Caki2 (cell line): ENCODE data around the gene KRTDAP. TPM values are rescaled to one million over a fixed set of nuclear protein-coding genes. Genes with fewer than 3 reads are reported as not detected.

ENCODE experiments used
- DNase-seq: peaks from one replicate; pipeline ENCODE4 v3.0.0-alpha.2; 2015; ENCODE audit warnings: low read depth
- in situ Hi-C: cut with HindIII; loops from 2 replicates; pipeline ENCODE4 v1.10.0; 2016; ENCODE audit warnings: low sequenced_read_pairs, low pct_unique_long_range_greater_than_20kb, mixed read lengths
- total RNA-seq: library from RNA; depleted of rRNA; stranded (reverse); fragments of >200 nt; shearing (Covaris generic); gene quantifications from 2 replicates; pipeline ENCODE4 v1.2.3, GENCODE V29; 2014; ENCODE audit warnings: low replicate concordance; rRNA removed

KRTDAP gene, protein sequence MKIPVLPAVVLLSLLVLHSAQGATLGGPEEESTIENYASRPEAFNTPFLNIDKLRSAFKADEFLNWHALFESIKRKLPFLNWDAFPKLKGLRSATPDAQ
- not detected in 2 replicates for total RNA-seq

DNA sequence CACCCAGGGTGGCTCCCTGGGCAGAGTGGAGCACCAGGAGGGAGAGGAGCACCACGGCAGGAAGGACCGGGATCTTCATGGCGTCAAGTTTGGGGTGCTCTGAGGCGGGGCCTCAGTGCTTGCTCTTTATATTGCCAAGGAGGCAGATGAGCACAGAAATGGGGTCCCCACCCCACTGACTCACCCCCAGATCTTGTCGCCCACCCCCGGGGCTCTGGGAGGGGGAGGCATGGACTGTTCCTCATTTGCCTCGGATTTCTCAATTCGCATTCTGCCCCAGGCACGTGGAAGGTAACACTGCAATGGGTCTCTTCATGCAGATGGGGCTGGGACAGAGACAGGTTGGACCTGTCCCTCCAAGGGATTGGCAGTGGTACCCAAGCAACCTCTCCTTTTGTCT, at the start of gene KRTDAP:
Gene KRTDAP, minus strand, starts transcription at position 101 of the 400 bp plus-strand sequence. Its CDS starts 22 bp downstream, at position 79.
- in situ Hi-C loops: no loop called here
- no peak for DNase-seq

DNA sequence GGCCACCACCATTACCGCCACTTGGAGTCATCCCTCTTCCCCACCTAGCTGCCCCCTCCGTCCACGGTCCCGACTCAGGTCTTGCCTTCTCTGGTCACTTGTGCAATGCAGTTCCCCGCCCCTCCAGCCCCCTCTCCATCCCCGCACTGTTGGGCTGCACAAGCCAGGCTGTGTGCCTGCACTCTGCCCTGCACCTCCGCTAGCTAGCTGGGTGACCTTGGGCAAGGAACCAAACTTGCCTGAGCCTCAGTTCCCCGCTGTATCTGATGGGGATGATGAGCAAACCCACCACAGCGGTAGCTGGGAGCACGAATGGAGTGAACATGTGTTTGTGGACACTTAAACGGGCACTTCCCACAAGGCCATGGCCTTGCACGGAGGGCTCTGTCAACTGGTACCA, 49.6 kb upstream of the KRTDAP start:
- DNase-seq: no peak
- in situ Hi-C loops: no loop called here

GRCh38 chr19:35539314-35539713, 49.0 kb upstream of the KRTDAP start:
- no peak for DNase-seq
- in situ Hi-C loops: no loop called here

DNA sequence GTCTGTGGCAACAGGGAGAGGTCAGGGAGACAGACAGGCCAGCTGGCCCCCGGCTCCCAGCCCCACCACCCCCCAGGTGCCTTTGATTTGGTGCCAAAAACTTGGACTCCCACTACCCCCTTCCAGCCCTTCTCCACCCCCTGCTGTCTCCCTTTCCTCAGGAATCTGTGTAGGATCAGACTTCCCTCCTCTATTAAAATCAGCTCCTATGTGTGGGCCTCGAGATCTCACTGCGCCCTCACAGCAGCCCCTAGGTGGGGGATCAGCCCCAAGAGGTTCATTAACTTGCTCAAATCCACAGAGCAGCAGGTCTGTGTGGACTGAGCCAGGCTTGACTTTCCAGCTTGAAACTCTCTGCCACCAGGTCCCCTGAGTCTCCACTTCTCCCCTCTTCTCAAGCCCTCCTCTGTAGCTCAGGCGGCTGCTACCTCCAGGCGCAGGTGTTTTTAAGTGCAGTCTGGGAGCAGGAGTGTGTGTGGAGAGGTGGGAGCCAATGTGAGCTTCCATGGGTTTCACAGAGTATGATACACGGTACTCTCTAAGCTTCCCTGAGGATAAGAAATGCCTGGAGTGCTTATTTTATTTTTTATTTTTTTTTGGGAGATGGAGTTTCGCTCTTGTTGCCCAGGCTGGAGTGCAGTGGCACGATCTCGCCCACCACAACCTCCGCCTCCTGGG, 44.7 kb upstream of the KRTDAP start:
- in situ Hi-C loops: no loop called here

DNA sequence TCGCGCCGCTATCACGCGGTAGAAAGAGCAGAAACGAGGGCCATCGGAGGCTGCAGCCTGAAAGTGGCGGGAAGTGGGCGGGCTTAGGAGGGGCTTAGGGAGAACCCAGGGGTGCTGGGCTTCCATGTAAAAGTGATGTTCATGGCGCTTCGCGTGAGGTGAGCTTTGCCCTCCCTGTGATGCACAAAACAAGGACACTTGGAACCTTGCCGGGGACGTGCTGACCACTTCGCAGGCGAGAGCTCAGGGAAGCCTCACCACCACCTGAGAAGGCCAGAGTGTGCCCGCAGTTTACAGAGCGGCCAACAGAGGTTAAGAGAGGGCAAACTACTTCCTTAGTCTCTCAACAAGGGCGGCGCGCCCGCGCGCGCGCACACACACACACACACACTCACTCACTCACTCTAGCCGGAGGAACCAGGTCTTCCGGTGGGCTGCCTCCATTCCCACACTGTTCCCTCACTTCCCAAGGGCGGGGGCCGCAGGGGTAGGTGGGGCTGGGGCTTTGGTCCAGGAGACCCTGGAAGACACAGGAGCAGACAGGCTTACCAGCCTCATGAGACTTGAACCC, 43.6 kb upstream of the KRTDAP start:
- in situ Hi-C loops: no loop called here
- no peak for DNase-seq

More for the DNA sequence above, 44.7 kb upstream of the KRTDAP start:
- DNase-seq: no peak

DNA sequence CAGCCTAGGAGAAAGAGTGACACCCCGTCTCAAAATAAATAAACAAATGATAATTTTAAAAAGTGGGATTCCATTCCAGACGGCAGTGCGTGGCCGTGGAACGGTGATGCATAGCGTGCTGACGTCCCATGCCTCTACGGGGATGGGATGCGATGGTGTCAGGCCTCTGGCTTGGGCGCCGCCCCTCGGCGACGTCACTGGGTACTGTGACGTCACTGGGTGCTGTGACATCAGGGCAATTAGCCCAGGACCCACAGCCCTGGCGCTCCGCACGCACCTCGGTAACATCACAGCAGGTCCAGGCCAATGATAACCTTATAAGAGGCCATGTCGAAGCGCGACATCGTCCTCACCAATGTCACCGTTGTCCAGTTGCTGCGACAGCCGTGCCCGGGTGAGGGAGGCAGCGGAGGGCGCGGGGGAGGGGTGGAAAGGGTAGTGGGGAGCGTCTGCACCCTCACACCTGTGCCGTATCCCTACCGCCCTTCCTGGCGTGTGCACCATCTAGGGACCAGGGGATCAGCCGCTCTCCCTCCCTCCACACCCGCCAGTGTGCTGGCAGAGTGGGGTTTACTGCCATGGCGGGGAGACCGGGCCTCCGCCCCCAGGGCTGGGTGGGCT, 43.0 kb upstream of the KRTDAP start, which contains the start of gene GAPDHS:
Gene GAPDHS, plus strand, starts transcription at position 256 of the 621 bp plus-strand sequence. Its CDS starts 72 bp downstream, at position 328.
- no peak for DNase-seq
- in situ Hi-C loops: no loop called here

GRCh38 chr19:35531291-35531690, 41.0 kb upstream of the KRTDAP start:
- in situ Hi-C loops: no loop called here

GRCh38 chr19:35529241-35530218, 39.3 kb upstream of the KRTDAP start:
- no peak for DNase-seq
- in situ Hi-C loops: no loop called here

More at GRCh38 chr19:35531291-35531690, 41.0 kb upstream of the KRTDAP start:
- no peak for DNase-seq

- DNase-seq: no peak
- in situ Hi-C loops: no loop called here
Measured at GRCh38 chr19:35528218-35529038, 38.2 kb upstream of the KRTDAP start, which contains the start of gene SBSN. SBSN (minus strand) TSS chr19:35528311; CDS start chr19:35528281, 30 bp downstream.

DNA sequence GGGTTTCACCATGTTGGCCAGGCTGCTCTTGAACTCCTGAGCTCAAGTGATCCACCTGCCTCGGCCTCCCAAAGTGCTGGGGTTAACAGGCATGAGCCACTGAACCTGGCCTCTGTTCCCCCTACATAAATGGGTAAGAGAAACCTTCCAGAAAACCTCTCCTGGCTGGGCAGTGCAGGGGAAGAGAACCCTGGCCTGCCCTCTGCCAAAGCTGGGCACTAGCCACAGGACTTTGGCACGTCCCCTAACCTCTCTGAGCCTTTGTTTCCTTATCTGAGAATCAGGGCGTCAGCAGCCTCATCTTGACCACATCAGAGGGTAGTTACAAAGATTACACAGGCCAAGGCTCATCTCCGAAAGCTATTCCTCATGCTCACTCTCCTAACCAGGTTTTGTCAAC, 35.6 kb upstream of the KRTDAP start:
- DNase-seq: no peak
- in situ Hi-C loops: no loop called here

DNA sequence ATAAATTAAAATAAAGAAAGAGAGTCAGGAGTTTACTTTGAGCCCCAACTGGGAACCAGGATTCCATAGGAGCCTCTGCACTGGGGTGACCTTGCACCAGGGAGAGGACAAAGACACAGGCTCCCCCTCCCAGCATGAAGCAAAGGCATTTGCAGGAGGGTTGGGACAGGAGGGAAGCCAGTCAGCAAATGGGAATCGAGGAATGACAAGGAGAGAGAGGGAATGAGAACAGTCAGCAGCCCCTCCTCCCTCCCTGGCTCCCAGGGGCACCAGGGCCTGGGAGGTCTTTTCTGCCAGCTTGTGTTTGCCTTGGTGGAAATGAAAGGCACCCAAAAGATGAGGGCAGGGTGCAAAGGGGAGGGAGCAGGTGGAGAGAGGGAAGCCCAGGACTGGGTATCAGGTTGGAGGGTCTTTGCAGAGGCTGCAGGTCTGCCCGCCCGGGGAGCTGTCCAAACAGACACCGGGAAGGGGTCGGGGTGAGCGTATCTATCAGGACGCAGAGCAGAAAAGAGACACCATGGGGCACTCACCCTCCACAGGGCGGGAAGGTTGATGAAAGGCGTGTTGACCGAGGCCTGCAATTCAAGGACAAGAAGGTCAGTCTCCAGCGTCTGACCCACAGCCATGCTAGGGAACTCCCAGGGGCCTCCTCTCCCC, 34.0 kb upstream of the KRTDAP start:
- in situ Hi-C loops: no loop called here
- no peak for DNase-seq

GRCh38 chr19:35522745-35523327, 32.6 kb upstream of the KRTDAP start:
- DNase-seq: no peak
- in situ Hi-C loops: no loop called here

- DNase-seq: no peak
- in situ Hi-C loops: no loop called here
Measured at GRCh38 chr19:35521124-35521743, 31.0 kb upstream of the KRTDAP start.

GRCh38 chr19:35519291-35519690, 29.0 kb upstream of the KRTDAP start:
- in situ Hi-C loops: no loop called here

DNA sequence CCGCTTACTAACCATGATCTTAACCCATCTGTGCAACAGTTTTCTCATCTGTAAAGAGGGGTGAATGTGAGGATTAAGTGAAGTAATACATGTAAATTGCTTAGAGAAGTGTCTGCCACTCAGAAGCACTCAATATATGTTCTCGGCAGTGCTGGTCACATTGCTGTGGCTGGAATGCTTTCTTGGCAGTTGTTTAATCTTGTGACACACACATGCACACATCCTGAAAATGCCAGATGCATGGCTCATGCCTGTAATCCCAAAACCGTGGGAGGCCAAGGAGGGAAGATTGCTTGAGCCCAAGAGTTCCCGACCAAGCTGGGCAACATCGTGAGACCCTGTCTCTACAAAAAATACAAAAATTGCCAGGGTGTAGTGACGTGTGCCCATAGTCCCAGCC, 28.0 kb upstream of the KRTDAP start:
- DNase-seq: no peak
- in situ Hi-C loops: no loop called here

More at GRCh38 chr19:35519291-35519690, 29.0 kb upstream of the KRTDAP start:
- no peak for DNase-seq

DNA sequence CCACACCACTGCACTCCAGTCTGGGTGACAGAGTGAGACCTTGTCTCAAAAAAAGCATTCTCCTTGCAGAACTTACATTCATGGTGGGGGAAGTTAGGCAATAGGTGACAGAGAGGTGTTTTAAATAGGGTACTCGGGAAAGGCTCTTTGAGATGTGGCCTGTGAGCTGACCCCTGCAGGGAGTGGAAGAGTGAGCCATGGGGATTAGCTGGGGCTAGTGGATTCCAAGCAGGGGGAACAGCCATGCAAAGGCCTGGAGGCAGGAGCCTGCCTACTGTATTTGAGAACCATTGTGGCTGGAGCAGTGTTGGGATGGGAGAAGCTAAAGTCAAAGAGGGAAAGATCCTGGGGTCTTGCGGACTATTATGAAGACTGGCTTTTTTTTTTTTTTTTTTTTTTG, 27.1 kb upstream of the KRTDAP start:
- no peak for DNase-seq

More for the DNA sequence above, 27.1 kb upstream of the KRTDAP start:
- in situ Hi-C loops: no loop called here
